ENCODE results near the gene ATP11C.

ATP11C gene

DNA sequence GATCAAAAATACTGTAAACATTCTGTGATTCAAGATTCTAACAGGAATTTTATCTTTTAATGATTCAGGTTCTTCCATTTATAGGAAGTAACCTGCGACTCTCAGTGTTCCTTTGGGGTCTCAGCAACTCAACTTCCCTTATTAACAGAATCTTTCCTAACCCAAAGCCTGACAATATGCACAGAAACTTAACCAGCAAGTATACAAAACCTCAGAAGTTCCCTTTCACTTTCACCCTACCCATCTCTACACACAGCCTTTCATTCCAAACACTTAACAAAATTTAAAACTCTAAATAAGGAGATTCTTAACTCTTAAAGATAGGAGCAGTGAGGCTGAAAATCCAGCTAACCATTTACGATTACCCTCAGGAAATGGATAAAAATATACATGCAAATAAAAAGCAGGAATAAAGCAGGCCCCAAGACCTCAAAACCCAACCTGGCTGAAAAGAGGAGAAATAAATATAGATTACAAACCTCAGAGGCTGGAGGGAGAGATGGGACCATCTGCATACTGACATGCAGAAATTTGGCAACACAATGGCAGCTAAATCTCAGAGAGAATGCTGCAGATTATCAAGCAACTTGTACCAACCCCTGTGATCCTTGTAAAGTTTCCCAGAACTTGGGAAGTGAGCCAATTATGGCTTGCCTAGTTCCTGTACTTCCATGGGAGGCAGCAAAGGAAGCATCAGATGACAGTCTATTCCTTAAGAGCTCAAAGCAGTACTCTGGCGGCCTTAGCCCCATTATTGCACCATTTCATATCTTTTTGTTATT is 101.0 kb downstream of the ATP11C start:
- Histone ChIP-seq H3K27ac (ENCODE audit: low read length) (no peak overlapping the region), H3K9me3 (ENCODE audit: insufficient read depth, low read length, severe bottlenecking) (no peaks in the 10 kb centered on the region), H3K9ac (ENCODE audit: low read depth, low read length) (no peak overlapping the region), H3K79me2 (ENCODE audit: insufficient read depth, low read length) (no peaks in the 10 kb centered on the region), H3K36me3 (ENCODE audit: insufficient read depth, low read length) (no peaks in the 10 kb centered on the region), H2AFZ (ENCODE audit: low read depth, low read length) (no peak overlapping the region), H3K4me2 (ENCODE audit: insufficient read depth, low read length) (no peak overlapping the region), H3K4me3 (ENCODE audit: low read depth in 1 of 2, low read length in 2 of 2) (no peak overlapping the region), H4K20me1 (ENCODE audit: insufficient read depth, low read length) (no peaks in the 10 kb centered on the region), H3K27me3 (ENCODE audit: insufficient read depth, low read length, poor library complexity) (no peaks in the 10 kb centered on the region), H3K4me1 (ENCODE audit: insufficient read depth, low read length) (peaks cover 9% of the 10 kb centered on the region)
- DNase-seq (no peak), ATAC-seq (ENCODE audit: insufficient read depth, low read depth) (peak; percentile 56; the same call in 2 of the 3 replicates)
- TF ChIP-seq EZH2 (IDR thresholded peaks at IDR 0.05; ENCODE audit: borderline replicate concordance, low read depth, low read length, severe bottlenecking), result no peak
- TF ChIP-seq, protein P1, sequence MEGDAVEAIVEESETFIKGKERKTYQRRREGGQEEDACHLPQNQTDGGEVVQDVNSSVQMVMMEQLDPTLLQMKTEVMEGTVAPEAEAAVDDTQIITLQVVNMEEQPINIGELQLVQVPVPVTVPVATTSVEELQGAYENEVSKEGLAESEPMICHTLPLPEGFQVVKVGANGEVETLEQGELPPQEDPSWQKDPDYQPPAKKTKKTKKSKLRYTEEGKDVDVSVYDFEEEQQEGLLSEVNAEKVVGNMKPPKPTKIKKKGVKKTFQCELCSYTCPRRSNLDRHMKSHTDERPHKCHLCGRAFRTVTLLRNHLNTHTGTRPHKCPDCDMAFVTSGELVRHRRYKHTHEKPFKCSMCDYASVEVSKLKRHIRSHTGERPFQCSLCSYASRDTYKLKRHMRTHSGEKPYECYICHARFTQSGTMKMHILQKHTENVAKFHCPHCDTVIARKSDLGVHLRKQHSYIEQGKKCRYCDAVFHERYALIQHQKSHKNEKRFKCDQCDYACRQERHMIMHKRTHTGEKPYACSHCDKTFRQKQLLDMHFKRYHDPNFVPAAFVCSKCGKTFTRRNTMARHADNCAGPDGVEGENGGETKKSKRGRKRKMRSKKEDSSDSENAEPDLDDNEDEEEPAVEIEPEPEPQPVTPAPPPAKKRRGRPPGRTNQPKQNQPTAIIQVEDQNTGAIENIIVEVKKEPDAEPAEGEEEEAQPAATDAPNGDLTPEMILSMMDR (IDR thresholded peaks at IDR 0.05; ENCODE audit: borderline replicate concordance, extremely low read depth, low read length, poor library complexity, severe bottlenecking), result no peak

DNA sequence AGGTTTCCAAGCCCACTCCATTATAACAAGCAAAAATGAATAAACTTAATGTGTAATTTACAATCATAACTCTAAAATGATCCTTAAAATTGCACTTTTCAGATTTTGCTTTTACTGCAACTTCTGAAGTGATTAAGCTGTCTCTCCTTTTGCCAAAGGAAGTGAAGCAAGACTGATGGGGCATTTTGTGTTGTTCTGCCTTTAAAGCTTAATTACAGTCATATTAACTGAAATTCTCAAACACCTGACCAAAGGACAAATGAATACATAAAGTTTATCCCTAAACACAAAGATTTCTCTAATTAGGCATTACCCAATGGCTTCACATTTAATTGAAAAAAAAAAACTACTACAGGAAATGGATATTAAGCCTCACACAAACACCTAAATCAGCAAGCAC is 101.8 kb downstream of the ATP11C start:
- Histone ChIP-seq H3K4me2 (ENCODE audit: insufficient read depth, low read length) (no peak overlapping the region), H3K9me3 (ENCODE audit: insufficient read depth, low read length, severe bottlenecking) (no peaks in the 10 kb centered on the region), H3K9ac (ENCODE audit: low read depth, low read length) (no peak overlapping the region), H3K36me3 (ENCODE audit: insufficient read depth, low read length) (no peaks in the 10 kb centered on the region), H4K20me1 (ENCODE audit: insufficient read depth, low read length) (no peaks in the 10 kb centered on the region), H2AFZ (ENCODE audit: low read depth, low read length) (no peak overlapping the region), H3K27ac (ENCODE audit: low read length) (no peak overlapping the region), H3K4me3 (ENCODE audit: low read depth in 1 of 2, low read length in 2 of 2) (no peak overlapping the region), H3K4me1 (ENCODE audit: insufficient read depth, low read length) (peaks cover 9% of the 10 kb centered on the region), H3K79me2 (ENCODE audit: insufficient read depth, low read length) (no peaks in the 10 kb centered on the region), H3K27me3 (ENCODE audit: insufficient read depth, low read length, poor library complexity) (no peaks in the 10 kb centered on the region)
- TF ChIP-seq, protein P1 (IDR thresholded peaks at IDR 0.05; ENCODE audit: borderline replicate concordance, extremely low read depth, low read length, poor library complexity, severe bottlenecking), result no peak
- no peak for TF ChIP-seq EZH2 (IDR thresholded peaks at IDR 0.05; ENCODE audit: borderline replicate concordance, low read depth, low read length, severe bottlenecking)
- DNase-seq (no peak), ATAC-seq (ENCODE audit: insufficient read depth, low read depth) (no peak)

DNA sequence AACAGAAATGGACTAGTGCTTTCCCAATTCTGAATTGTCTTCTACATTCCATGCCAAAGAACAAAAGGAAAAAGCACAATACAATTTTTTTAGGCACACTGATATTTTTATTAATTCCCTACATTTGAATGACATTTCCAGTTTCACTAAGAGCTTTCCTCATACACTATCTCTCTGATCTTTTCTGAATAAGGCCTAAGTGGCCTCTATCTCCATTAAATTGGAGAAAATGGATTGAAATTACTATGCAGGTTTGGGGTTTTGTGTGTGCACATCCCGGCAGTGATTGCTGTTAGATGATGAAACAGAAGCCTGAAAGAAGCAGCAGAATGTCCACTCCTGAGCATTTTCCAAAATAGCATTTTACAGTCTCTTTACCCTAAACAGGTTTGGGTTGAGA is 104.0 kb downstream of the ATP11C start:
- H3K4me1 ChIP-seq (ENCODE audit: insufficient read depth, low read length), result peaks cover 9% of the 10 kb centered on the region
- H2AFZ ChIP-seq (ENCODE audit: low read depth, low read length), result no peak overlapping the region
- no peak for TF ChIP-seq EZH2 (IDR thresholded peaks at IDR 0.05; ENCODE audit: borderline replicate concordance, low read depth, low read length, severe bottlenecking)
- TF ChIP-seq, protein P1 (IDR thresholded peaks at IDR 0.05; ENCODE audit: borderline replicate concordance, extremely low read depth, low read length, poor library complexity, severe bottlenecking), result no peak
- no peak overlapping the region for H3K9ac ChIP-seq (ENCODE audit: low read depth, low read length)
- H3K4me2 ChIP-seq (ENCODE audit: insufficient read depth, low read length), result no peak overlapping the region
- no peak overlapping the region for H3K27ac ChIP-seq (ENCODE audit: low read length)
- H3K36me3 ChIP-seq (ENCODE audit: insufficient read depth, low read length), result no peaks in the 10 kb centered on the region
- H3K79me2 ChIP-seq (ENCODE audit: insufficient read depth, low read length), result no peaks in the 10 kb centered on the region
- H3K27me3 ChIP-seq (ENCODE audit: insufficient read depth, low read length, poor library complexity), result no peaks in the 10 kb centered on the region
- H3K9me3 ChIP-seq (ENCODE audit: insufficient read depth, low read length, severe bottlenecking), result no peaks in the 10 kb centered on the region
- no peak for DNase-seq
- H4K20me1 ChIP-seq (ENCODE audit: insufficient read depth, low read length), result no peaks in the 10 kb centered on the region
- no peak for ATAC-seq (ENCODE audit: insufficient read depth, low read depth)
- H3K4me3 ChIP-seq (ENCODE audit: low read depth in 1 of 2, low read length in 2 of 2), result no peak overlapping the region

Data from DND-41 (cell line).